ENCODE results near the gene MDP1.

MDP1 gene

DNA sequence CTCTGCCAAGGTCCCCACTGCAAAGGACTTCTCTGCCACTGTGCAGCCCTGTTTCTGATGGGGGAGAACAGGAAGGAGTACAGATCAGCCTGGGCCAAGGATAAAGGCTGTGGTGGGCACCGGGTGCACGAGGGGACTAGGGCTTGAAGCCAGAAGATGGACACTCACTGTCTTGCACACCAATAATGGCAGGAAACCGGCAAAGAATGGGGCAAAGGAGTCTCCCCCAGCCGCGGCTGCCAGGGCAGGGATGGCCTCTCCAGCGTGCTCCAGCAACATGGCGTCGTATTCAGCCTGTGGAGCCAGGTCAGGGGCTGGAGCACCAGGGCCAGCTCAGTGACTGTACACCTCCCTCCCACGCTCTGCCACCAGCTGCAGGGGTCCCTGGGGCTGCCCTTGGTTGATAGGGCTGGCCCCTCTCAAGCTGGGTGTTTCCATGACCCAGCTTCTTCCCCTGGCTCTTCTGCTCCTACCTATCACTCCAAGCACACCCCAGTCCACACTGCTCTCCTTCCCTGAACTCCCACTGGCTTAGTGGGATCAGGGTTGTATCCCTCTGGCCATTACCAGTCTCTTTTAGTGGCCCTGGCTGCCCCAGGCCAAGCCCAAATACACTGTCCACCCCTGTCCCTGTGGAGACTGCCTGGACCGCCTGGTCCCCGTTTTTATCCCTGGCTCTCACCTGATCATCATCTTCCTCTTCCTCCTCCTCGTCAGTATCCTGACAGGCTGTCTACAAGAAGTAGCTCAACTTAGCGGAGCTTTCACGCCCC, 33.6 kb downstream of the MDP1 start:
- Histone ChIP-seq H3K27me3 (replicated peaks in 2 of 5; ENCODE audit: control insufficient read depth in 4 of 5, insufficient read depth in 5 of 5, low read length in 4 of 5) (no peaks in the 10 kb centered on the region), H3K4me1 (ENCODE audit: control extremely low read depth in 1 of 4, control insufficient read depth in 4 of 4, insufficient read depth in 4 of 4, low read length in 3 of 4) (peaks cover 0 to 2% (median 1%) of the 10 kb centered on the region in 4 experiments), H3K27ac (ENCODE audit: insufficient read depth in 1 of 2, low read depth in 1 of 2, low read length in 2 of 2, poor library complexity in 1 of 2, severe bottlenecking in 2 of 2) (peak overlapping the region in 1 of 2 experiments; percentile 6), H3K9me3 (ENCODE audit: control extremely low read depth in 1 of 5, control insufficient read depth in 4 of 5, insufficient read depth in 2 of 5, low read depth in 1 of 5, low read length in 4 of 5) (no peaks in the 10 kb centered on the region), H3K36me3 (ENCODE audit: control insufficient read depth in 4 of 4, insufficient read depth in 4 of 4, low read length in 3 of 4) (peaks cover 14 to 94% (median 77%) of the 10 kb centered on the region in 4 experiments), H3K4me3 (ENCODE audit: control insufficient read depth in 1 of 7, extremely low read depth in 1 of 7, insufficient read depth in 4 of 7, low read depth in 2 of 7, low read length in 6 of 7) (no peak overlapping the region)
- CTCF ChIA-PET = interaction anchor here (1.6 kb wide), 1 partner anchor 115 kb away, joined by 4 read pairs; no protein-coding TSS in a partner anchor
- DNase-seq = no peak
- POLR2A ChIA-PET = no interaction called here
- 93% methylated on average over 11 of the region's 14 CpGs for WGBS (ENCODE audit: insufficient coverage)

DNA sequence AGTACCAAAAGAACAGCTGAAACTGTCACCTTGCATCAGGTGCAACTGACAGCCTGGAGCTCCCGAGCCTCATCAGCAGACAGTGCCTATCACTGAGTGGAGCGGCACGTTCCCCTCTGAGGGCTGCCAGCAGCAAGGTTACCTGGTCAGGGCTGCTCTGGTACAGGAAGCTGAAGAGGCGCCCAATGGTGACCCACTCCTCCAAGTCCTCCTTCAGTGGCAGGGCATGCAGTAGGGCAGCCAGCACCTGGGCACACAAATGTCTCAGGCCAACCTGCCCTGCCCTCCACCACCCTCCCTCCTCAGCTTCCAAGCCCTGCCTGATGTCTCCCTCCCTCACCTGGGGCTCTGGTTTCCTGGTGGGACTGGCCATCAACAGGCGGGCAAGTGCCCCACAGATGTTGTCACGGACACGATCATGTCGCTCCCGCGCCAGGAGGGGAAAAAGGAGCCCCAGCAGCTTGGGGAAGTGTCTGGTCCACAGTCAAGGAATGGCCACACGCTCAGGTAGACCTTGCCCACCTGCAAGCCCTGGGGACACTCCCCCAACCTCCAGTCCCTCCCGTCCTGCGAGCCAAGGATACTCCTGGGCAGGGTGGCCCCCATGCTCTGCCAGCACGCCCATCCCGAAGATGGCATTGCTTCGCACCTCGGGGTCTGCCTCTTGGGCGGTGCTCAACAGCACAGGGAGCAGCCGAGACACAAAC, 34.3 kb downstream of the MDP1 start:
- Histone ChIP-seq H3K4me1 (ENCODE audit: control extremely low read depth in 1 of 4, control insufficient read depth in 4 of 4, insufficient read depth in 4 of 4, low read length in 3 of 4) (no peaks in the 10 kb centered on the region), H3K27me3 (replicated peaks in 2 of 5; ENCODE audit: control insufficient read depth in 4 of 5, insufficient read depth in 5 of 5, low read length in 4 of 5) (no peaks in the 10 kb centered on the region), H3K4me3 (ENCODE audit: control insufficient read depth in 1 of 7, extremely low read depth in 1 of 7, insufficient read depth in 4 of 7, low read depth in 2 of 7, low read length in 6 of 7) (no peak overlapping the region), H3K27ac (ENCODE audit: insufficient read depth in 1 of 2, low read depth in 1 of 2, low read length in 2 of 2, poor library complexity in 1 of 2, severe bottlenecking in 2 of 2) (no peak overlapping the region), H3K9me3 (ENCODE audit: control extremely low read depth in 1 of 5, control insufficient read depth in 4 of 5, insufficient read depth in 2 of 5, low read depth in 1 of 5, low read length in 4 of 5) (no peaks in the 10 kb centered on the region), H3K36me3 (ENCODE audit: control insufficient read depth in 4 of 4, insufficient read depth in 4 of 4, low read length in 3 of 4) (peaks cover 14 to 100% (median 77%) of the 10 kb centered on the region in 4 experiments)
- 95% methylated on average over 14 of the region's 19 CpGs for WGBS (ENCODE audit: insufficient coverage)
- DNase-seq = no peak
- POLR2A ChIA-PET = interaction anchor here (0.5 kb wide), 1 partner anchor 13 kb away, joined by 3 read pairs; no protein-coding TSS in a partner anchor
- CTCF ChIA-PET = interaction anchor here (1.6 to 3.4 kb wide), 2 partner anchors 20 to 116 kb away, joined by 4 to 17 read pairs; partner anchors contain the start of gene IRF9

DNA sequence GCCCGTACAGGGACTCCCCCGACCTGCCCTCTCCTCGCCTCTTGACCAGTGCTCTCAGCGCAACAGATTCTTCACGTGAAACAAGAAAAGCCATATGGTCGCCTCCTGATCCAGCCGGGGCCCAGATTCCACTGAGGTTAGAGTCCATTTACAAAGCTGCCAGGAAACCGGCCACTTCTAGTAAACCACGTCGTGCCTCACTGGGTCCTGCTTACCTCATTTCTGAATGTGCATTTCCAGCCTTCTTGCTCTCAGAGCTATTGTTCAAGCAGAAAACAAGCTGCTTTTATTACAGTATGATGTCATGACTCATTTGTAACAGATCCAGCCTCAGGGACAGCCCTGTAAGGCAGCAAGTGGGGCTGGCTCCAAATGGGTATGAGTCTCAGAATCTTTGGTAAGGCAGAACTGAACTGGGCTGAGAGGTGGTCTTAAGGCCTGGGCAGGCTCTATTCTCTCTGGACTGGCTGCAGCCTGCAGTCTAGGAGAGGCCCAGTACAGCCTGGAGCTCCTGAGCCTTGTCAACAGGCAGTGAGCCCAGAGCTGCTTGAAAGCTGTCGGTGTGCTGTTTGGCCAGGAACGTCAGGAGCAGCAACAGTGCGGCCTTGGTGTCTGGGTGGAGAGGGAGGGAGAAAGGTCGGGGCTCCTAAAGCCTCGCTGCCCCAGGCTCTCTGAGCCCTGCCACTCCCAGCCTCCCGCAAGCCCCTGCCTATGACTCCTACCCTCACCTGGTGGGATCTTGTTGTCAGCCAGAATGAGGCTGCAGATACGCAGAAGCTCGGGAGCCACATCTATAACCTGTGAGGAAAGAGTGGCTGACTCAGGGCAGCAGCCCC, 35.7 kb downstream of the MDP1 start:
- H3K9me3 ChIP-seq (ENCODE audit: control extremely low read depth in 1 of 5, control insufficient read depth in 4 of 5, insufficient read depth in 2 of 5, low read depth in 1 of 5, low read length in 4 of 5) = no peaks in the 10 kb centered on the region
- no peak for DNase-seq
- 94% methylated on average over 12 of the region's 18 CpGs for WGBS (ENCODE audit: insufficient coverage)
- POLR2A ChIA-PET = no interaction called here
- H3K4me3 ChIP-seq (ENCODE audit: control insufficient read depth in 1 of 7, extremely low read depth in 1 of 7, insufficient read depth in 4 of 7, low read depth in 2 of 7, low read length in 6 of 7) = no peak overlapping the region
- no peaks in the 10 kb centered on the region for H3K27me3 ChIP-seq (replicated peaks in 2 of 5; ENCODE audit: control insufficient read depth in 4 of 5, insufficient read depth in 5 of 5, low read length in 4 of 5)
- H3K36me3 ChIP-seq (ENCODE audit: control insufficient read depth in 4 of 4, insufficient read depth in 4 of 4, low read length in 3 of 4) = peaks cover 7 to 97% (median 68%) of the 10 kb centered on the region in 4 experiments
- no peaks in the 10 kb centered on the region for H3K4me1 ChIP-seq (ENCODE audit: control extremely low read depth in 1 of 4, control insufficient read depth in 4 of 4, insufficient read depth in 4 of 4, low read length in 3 of 4)
- CTCF ChIA-PET = interaction anchor here (1.2 to 3.4 kb wide), 5 partner anchors 8 to 117 kb away, joined by 3 to 17 read pairs (median 3); partner anchors contain the start of genes IPO4, IRF9 and PSME2
- no peak overlapping the region for H3K27ac ChIP-seq (ENCODE audit: insufficient read depth in 1 of 2, low read depth in 1 of 2, low read length in 2 of 2, poor library complexity in 1 of 2, severe bottlenecking in 2 of 2)

DNA sequence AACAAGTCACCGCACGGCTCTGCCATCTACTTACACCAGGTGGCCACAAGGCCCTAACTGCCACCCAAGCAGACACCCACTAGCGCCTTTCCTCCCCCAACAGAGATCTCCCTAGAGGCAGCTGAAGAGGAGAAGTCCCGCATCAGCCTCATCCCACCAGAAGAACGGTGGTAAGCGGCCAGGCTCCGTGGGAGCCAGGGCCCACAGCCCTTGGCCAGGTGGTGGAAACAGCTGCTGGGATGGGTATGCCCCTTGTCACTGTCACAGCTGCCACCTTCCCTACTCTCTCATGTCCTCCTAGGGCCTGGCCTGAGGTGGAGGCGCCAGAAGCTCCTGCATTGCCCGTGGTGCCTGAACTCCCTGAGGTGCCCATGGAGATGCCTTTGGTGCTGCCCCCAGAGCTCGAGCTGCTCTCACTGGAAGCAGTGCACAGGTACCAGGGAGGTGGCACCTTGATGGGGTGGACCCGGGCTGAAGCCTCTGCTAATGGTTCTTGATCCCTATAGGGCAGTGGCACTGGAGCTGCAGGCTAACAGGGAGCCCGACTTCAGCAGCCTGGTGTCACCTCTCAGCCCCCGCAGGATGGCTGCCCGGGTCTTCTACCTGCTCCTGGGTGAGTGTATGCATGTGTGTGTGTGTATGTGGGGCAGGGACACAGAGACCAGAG, 36.4 kb downstream of the MDP1 start:
- ChIA-PET POLR2A (interaction anchor here (0.5 kb wide), 1 partner anchor 60 kb away, joined by 3 read pairs; no protein-coding TSS in a partner anchor), CTCF (interaction anchor here (1.3 to 3.4 kb wide), 4 partner anchors 9 to 127 kb away, joined by 3 to 17 read pairs (median 4); partner anchors contain the start of genes IPO4, IRF9 and PSME2)
- no peaks in the 10 kb centered on the region for H3K4me1 ChIP-seq (ENCODE audit: control extremely low read depth in 1 of 4, control insufficient read depth in 4 of 4, insufficient read depth in 4 of 4, low read length in 3 of 4)
- no peak overlapping the region for H3K27ac ChIP-seq (ENCODE audit: insufficient read depth in 1 of 2, low read depth in 1 of 2, low read length in 2 of 2, poor library complexity in 1 of 2, severe bottlenecking in 2 of 2)
- WGBS (ENCODE audit: insufficient coverage) = over 99% methylated on average over 8 of the region's 14 CpGs
- DNase-seq = no peak
- H3K36me3 ChIP-seq (ENCODE audit: control insufficient read depth in 4 of 4, insufficient read depth in 4 of 4, low read length in 3 of 4) = peaks cover 7 to 97% (median 65%) of the 10 kb centered on the region in 4 experiments
- no peaks in the 10 kb centered on the region for H3K27me3 ChIP-seq (replicated peaks in 2 of 5; ENCODE audit: control insufficient read depth in 4 of 5, insufficient read depth in 5 of 5, low read length in 4 of 5)
- H3K9me3 ChIP-seq (ENCODE audit: control extremely low read depth in 1 of 5, control insufficient read depth in 4 of 5, insufficient read depth in 2 of 5, low read depth in 1 of 5, low read length in 4 of 5) = no peaks in the 10 kb centered on the region
- no peak overlapping the region for H3K4me3 ChIP-seq (ENCODE audit: control insufficient read depth in 1 of 7, extremely low read depth in 1 of 7, insufficient read depth in 4 of 7, low read depth in 2 of 7, low read length in 6 of 7)

DNA sequence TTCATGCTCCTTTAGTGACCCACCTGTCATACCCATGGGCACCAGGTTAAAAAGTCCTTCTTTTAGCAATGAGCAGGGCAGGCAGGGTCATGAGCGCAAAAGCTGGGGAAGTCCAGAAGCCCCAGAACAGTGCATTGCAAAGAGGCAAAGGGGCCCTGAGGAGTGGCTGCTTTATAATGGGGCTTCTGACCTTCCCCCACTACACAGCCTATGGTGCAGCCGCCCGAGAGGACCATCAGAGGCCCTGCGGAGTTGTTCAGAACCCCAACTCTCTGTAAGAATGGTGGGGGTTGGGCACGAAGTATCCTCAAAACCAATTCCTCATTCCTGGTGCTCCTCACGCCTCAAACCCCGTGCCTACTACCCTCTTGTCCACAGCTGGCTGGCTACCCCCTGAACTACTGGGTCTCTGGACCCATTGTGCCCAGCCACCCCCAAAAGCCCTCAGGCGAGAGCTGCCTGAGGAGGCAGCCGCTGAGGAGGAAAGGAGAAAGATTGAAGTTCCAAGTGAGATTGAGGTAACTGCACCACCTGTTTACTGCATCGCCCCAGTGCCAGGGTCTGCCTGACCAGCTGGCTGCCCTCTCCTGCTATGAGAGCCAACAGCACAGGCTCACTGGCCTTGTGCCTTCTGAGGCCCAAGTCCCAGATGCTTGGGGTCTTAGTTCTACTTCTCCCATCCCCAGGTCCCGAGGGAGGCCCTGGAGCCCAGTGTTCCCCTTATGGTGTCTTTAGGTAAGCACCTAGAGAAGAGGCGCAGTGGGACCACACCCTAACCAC, 37.3 kb downstream of the MDP1 start:
- Histone ChIP-seq H3K4me1 (ENCODE audit: control extremely low read depth in 1 of 4, control insufficient read depth in 4 of 4, insufficient read depth in 4 of 4, low read length in 3 of 4) (peaks cover 0 to under 1% (median 0%) of the 10 kb centered on the region in 4 experiments), H3K27ac (ENCODE audit: insufficient read depth in 1 of 2, low read depth in 1 of 2, low read length in 2 of 2, poor library complexity in 1 of 2, severe bottlenecking in 2 of 2) (no peak overlapping the region), H3K27me3 (replicated peaks in 2 of 5; ENCODE audit: control insufficient read depth in 4 of 5, insufficient read depth in 5 of 5, low read length in 4 of 5) (no peaks in the 10 kb centered on the region), H3K4me3 (ENCODE audit: control insufficient read depth in 1 of 7, extremely low read depth in 1 of 7, insufficient read depth in 4 of 7, low read depth in 2 of 7, low read length in 6 of 7) (no peak overlapping the region), H3K36me3 (ENCODE audit: control insufficient read depth in 4 of 4, insufficient read depth in 4 of 4, low read length in 3 of 4) (peaks cover 5 to 90% (median 58%) of the 10 kb centered on the region in 4 experiments), H3K9me3 (ENCODE audit: control extremely low read depth in 1 of 5, control insufficient read depth in 4 of 5, insufficient read depth in 2 of 5, low read depth in 1 of 5, low read length in 4 of 5) (no peaks in the 10 kb centered on the region)
- 95% methylated on average over 7 of the region's 12 CpGs for WGBS (ENCODE audit: insufficient coverage)
- POLR2A ChIA-PET = no interaction called here
- CTCF ChIA-PET = interaction anchor here (1.3 to 3.4 kb wide), 3 partner anchors 10 to 128 kb away, joined by 3 to 17 read pairs (median 4); partner anchors contain the start of genes IPO4 and IRF9
- DNase-seq = no peak

DNA sequence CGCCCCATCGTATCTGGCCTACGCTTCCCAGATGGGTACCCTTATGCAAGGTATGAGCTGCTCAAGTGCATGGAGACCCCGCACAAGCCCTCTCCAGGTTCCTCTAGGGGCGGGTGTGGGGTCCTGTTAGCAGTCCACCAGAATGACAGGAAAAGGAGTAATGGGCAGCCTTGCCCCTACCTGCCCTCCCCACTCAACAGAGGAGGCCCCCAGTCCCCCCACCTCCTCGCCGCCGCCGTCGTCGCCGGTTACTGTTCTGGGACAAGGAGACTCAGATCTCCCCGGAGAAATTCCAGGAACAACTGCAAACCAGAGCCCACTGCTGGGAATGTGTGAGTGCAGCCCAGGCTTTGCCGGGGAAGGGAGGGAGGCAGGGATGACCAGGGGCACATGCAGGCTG, 38.0 kb downstream of the MDP1 start:
- Histone ChIP-seq H3K4me1 (ENCODE audit: control extremely low read depth in 1 of 4, control insufficient read depth in 4 of 4, insufficient read depth in 4 of 4, low read length in 3 of 4) (peaks cover 0 to 7% (median 2%) of the 10 kb centered on the region in 4 experiments), H3K27me3 (replicated peaks in 2 of 5; ENCODE audit: control insufficient read depth in 4 of 5, insufficient read depth in 5 of 5, low read length in 4 of 5) (no peaks in the 10 kb centered on the region), H3K27ac (ENCODE audit: insufficient read depth in 1 of 2, low read depth in 1 of 2, low read length in 2 of 2, poor library complexity in 1 of 2, severe bottlenecking in 2 of 2) (no peak overlapping the region), H3K9me3 (ENCODE audit: control extremely low read depth in 1 of 5, control insufficient read depth in 4 of 5, insufficient read depth in 2 of 5, low read depth in 1 of 5, low read length in 4 of 5) (no peaks in the 10 kb centered on the region), H3K36me3 (ENCODE audit: control insufficient read depth in 4 of 4, insufficient read depth in 4 of 4, low read length in 3 of 4) (peaks cover 5 to 89% (median 53%) of the 10 kb centered on the region in 4 experiments), H3K4me3 (ENCODE audit: control insufficient read depth in 1 of 7, extremely low read depth in 1 of 7, insufficient read depth in 4 of 7, low read depth in 2 of 7, low read length in 6 of 7) (no peak overlapping the region)
- CTCF ChIA-PET = interaction anchor here (0.7 to 1.3 kb wide), 2 partner anchors 17 to 129 kb away, joined by 3 to 4 read pairs; partner anchors contain the start of gene IRF9
- WGBS (ENCODE audit: insufficient coverage) = 98% methylated on average over 12 of the region's 14 CpGs
- DNase-seq = no peak
- POLR2A ChIA-PET = interaction anchor here (0.6 kb wide), 1 partner anchor 25 kb away, joined by 3 read pairs; no protein-coding TSS in a partner anchor
